ENCODE measurements around the gene ILK.

DNA sequence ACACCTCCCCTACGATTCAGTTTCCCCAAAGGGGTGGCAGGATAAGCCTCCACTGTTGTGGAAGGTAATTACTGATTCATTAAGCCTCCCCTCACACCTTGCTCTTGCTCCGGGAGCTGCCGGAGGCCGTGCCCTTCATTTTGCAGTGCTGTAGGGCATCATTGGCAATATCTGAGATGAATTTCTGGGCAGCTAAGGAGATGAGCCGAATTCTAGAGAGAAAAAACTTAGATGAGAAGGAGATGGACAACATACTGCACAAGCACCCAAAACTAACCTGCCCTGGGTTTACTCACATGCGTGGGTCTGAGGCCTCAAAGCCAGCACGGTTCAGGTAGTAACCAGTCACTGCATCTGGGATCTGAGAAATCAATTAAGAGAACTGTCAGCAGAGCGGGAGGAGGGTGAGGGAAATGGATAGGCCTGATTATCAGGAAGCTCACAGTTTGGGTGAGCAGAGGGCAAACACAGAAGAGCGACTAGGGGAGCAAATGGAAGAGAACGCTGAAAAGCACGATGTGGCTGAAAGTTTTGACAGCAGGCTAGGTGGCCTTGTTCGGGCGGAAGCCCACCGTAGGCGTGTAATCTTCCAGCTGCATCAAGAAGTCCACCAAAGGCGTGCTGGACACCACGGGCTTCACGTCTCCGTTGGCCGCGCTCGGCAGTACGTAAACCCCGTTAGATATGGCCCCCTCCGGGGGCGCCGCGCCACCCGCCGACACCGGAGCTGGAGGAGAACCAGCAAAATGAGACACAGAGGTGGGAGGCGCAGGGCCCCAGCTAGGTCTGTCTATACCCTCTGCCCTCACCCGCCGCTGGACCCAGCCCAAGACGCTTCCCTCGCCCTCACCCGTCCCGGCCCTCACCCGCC is 7.8 kb downstream of the ILK start:
- TF ChIP-seq, protein P1, sequence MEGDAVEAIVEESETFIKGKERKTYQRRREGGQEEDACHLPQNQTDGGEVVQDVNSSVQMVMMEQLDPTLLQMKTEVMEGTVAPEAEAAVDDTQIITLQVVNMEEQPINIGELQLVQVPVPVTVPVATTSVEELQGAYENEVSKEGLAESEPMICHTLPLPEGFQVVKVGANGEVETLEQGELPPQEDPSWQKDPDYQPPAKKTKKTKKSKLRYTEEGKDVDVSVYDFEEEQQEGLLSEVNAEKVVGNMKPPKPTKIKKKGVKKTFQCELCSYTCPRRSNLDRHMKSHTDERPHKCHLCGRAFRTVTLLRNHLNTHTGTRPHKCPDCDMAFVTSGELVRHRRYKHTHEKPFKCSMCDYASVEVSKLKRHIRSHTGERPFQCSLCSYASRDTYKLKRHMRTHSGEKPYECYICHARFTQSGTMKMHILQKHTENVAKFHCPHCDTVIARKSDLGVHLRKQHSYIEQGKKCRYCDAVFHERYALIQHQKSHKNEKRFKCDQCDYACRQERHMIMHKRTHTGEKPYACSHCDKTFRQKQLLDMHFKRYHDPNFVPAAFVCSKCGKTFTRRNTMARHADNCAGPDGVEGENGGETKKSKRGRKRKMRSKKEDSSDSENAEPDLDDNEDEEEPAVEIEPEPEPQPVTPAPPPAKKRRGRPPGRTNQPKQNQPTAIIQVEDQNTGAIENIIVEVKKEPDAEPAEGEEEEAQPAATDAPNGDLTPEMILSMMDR (conservative IDR thresholded peaks at IDR 0.05): no peak
- no peak for TF ChIP-seq ZFX (IDR thresholded peaks at IDR 0.05)

Data from C4-2B (cell line).